ENCODE data around the gene ESR2.
"Not testable (repeated sequence)": the region's sequence is repeated elsewhere in the genome, so short reads cannot be mapped to it uniquely, and the experiment has no call there.

The ESR2 gene

GRCh38 chr14:64126548-64126947 is 167.6 kb downstream of the ESR2 start:
- DNase-seq (ENCODE audit: low spot score) = no peak

- no peak for DNase-seq (ENCODE audit: low spot score)
These were observed 168.9 kb downstream of the ESR2 start for GRCh38 chr14:64125270-64125669.

- DNase-seq (ENCODE audit: low spot score) = no peak
These were observed 170.8 kb downstream of the ESR2 start for GRCh38 chr14:64123241-64123822.

- DNase-seq (ENCODE audit: low spot score) = no peak
These were observed 174.2 kb downstream of the ESR2 start for GRCh38 chr14:64119980-64120379.

- DNase-seq (ENCODE audit: low spot score) = no peak
These were observed 174.7 kb downstream of the ESR2 start for GRCh38 chr14:64119500-64119899.

GRCh38 chr14:64118892-64119291 is 175.3 kb downstream of the ESR2 start:
- DNase-seq (ENCODE audit: low spot score) = no peak

- not testable (repeated sequence) for DNase-seq (ENCODE audit: low spot score)
These were observed 175.8 kb downstream of the ESR2 start for GRCh38 chr14:64118403-64118742.

GRCh38 chr14:64117671-64118402 is 176.3 kb downstream of the ESR2 start:
- no peak for DNase-seq (ENCODE audit: low spot score)

- no peak for DNase-seq (ENCODE audit: low spot score)
These were observed 178.8 kb downstream of the ESR2 start for GRCh38 chr14:64115401-64115800.

GRCh38 chr14:64114796-64115195 is 179.4 kb downstream of the ESR2 start:
- DNase-seq (ENCODE audit: low spot score) = no peak

GRCh38 chr14:64114166-64114565 is 180.0 kb downstream of the ESR2 start:
- peak; percentile 5 for DNase-seq (ENCODE audit: low spot score)

GRCh38 chr14:64112867-64113678 is 181.1 kb downstream of the ESR2 start:
- peak; percentile 68 for DNase-seq (ENCODE audit: low spot score)

- no peak for DNase-seq (ENCODE audit: low spot score)
These were observed 183.4 kb downstream of the ESR2 start for GRCh38 chr14:64110802-64111201.

GRCh38 chr14:64109819-64110554 is 184.2 kb downstream of the ESR2 start:
- DNase-seq (ENCODE audit: low spot score) = no peak

GRCh38 chr14:64107438-64107837 is 186.7 kb downstream of the ESR2 start:
- no peak for DNase-seq (ENCODE audit: low spot score)

GRCh38 chr14:64098120-64098519 is 196.1 kb downstream of the ESR2 start:
- no peak for DNase-seq (ENCODE audit: low spot score)

- DNase-seq (ENCODE audit: low spot score) = no peak
These were observed 198.6 kb downstream of the ESR2 start for GRCh38 chr14:64095620-64096019.

GRCh38 chr14:64092940-64093339 is 201.2 kb downstream of the ESR2 start:
- DNase-seq (ENCODE audit: low spot score) = no peak

GRCh38 chr14:64092338-64092737 is 201.8 kb downstream of the ESR2 start:
- no peak for DNase-seq (ENCODE audit: low spot score)

GRCh38 chr14:64091217-64091616 is 203.0 kb downstream of the ESR2 start:
- no peak for DNase-seq (ENCODE audit: low spot score)

GRCh38 chr14:64089920-64090319 is 204.3 kb downstream of the ESR2 start:
- no peak for DNase-seq (ENCODE audit: low spot score)

GRCh38 chr14:64088647-64088964 is 205.6 kb downstream of the ESR2 start:
- DNase-seq (ENCODE audit: low spot score) = no peak

GRCh38 chr14:64082837-64083236 is 211.3 kb downstream of the ESR2 start:
- no peak for DNase-seq (ENCODE audit: low spot score)
